Aorta (tissue), 5 donors: ENCODE data around the gene SNX33. TPM values are rescaled to one million over a fixed set of nuclear protein-coding genes. Genes with fewer than 3 reads are reported as not detected.
"Not testable (repeated sequence)": the region's sequence is repeated elsewhere in the genome, so short reads cannot be mapped to it uniquely, and the experiment has no call there.

ENCODE experiments used
- ATAC-seq: fragments of 200-7000 bp; cut with Tn5 transposase; one replicate; pipeline ENCODE4 v1.9.1; 2022; ENCODE audit warnings: moderate library complexity; ENCODE audit not compliant: low FRiP score
- DNase-seq, 2 donors: peaks; one replicate each; pipeline ENCODE4 v3.0.0-alpha.2; 2020
- H3K27ac ChIP-seq, 2 donors: one replicate each; pipeline ENCODE4 v1.5.1; 2013; ENCODE audit warnings: low read length in 2 of 2, mild to moderate bottlenecking in 2 of 2, moderate library complexity in 2 of 2, control low read depth in 1 of 2, inconsistent platforms in 1 of 2, low read depth in 1 of 2
- H3K27me3 ChIP-seq, 2 donors: one replicate each; pipeline ENCODE4 v1.6.1; 2013; ENCODE audit warnings: control low read depth in 1 of 2, low read length in 1 of 2, mild to moderate bottlenecking in 1 of 2, moderate library complexity in 1 of 2; ENCODE audit not compliant: insufficient read depth in 2 of 2, control insufficient read depth in 1 of 2
- H3K36me3 ChIP-seq, 2 donors: one replicate each; pipeline ENCODE4 v1.6.1; 2013; ENCODE audit warnings: control low read depth in 1 of 2, low read length in 1 of 2, mild to moderate bottlenecking in 1 of 2; ENCODE audit not compliant: insufficient read depth in 2 of 2, control insufficient read depth in 1 of 2
- H3K4me1 ChIP-seq, 2 donors: one replicate each; pipeline ENCODE4 v1.6.1; 2013; ENCODE audit warnings: low read length in 2 of 2, control low read depth in 1 of 2, mild to moderate bottlenecking in 1 of 2, moderate library complexity in 1 of 2; ENCODE audit not compliant: insufficient read depth in 2 of 2, control insufficient read depth in 1 of 2
- H3K4me3 ChIP-seq, 2 donors: one replicate each; pipeline ENCODE4 v1.5.1; 2013; ENCODE audit warnings: low read length in 2 of 2, control low read depth in 1 of 2, mild to moderate bottlenecking in 1 of 2
- H3K9me3 ChIP-seq: one replicate; pipeline ENCODE4 v1.6.1; 2013; ENCODE audit warnings: mild to moderate bottlenecking, low read length; ENCODE audit not compliant: control insufficient read depth
- WGBS, 2 donors: extraction: QIAGEN DNeasy Blood & Tissue Kit; methylation state at CpG; one replicate each; pipeline ENCODE4 v1.1.7; 2013; 5-methylcytosine and 5-hydroxymethylcytosine counted together
- intact Hi-C, 2 donors: fragments of 100-400 bp; cut with DNase I; formaldehyde crosslinking; loops; one replicate each; pipeline versions ENCODE4 v1.14.2 to v1.15.0; 2022
- polyA plus RNA-seq, 2 donors: library from polyadenylated mRNA; stranded (reverse); fragments of 200-250 nt; gene quantifications; one replicate each; pipeline ENCODE4 v1.2.3, GENCODE V29; 2013
- total RNA-seq, 2 donors: library from RNA; stranded (reverse); fragmentation: NEBNext Ultra II Directional; extraction: Animal tissue kit (Norgen Biotek cat#: 25700); gene quantifications; one replicate each; pipeline ENCODE4 v1.2.1, GENCODE V29; 2021
- donor health status: healthy with polysubstance abuse.
- donor health status: Bipolar disorder and iron deficiency.
- donor health status: DM: no; HTN: no; CAD: no.
- donor health status: DM: no; HTN: no; CAD: no.
- donor health status: DM: yes; HTN: yes; CAD: no.

Gene SNX33
- total and polyA plus RNA-seq, 4 donors, result 6.3 to 59.5 (median 28.8) TPM

DNA sequence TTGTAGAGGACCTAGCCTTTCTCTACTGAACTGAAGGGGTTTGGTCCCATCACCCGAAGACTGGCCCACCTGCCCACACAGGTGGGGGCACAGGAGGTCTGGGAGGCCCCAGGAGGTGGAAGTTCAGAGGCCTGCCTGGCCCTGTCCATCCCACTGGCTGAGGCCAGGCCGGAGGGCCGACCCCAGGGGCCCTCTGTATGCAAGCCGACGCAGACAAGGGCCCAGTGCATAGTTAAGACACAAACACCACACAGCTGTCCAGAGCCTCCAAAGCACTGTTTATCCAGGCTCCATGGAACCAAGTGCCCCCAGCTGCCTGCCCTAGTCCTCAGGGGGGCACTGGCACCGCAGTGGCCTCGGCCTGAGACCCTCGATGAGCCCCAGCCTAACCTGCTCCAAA is 26.7 kb downstream of the SNX33 start:
- no peak for DNase-seq
- intact Hi-C loops, result loop anchor here in 1 of 2 donors (5.0 kb wide), 1 partner anchor 37 kb away; no protein-coding TSS in a partner anchor
- Histone ChIP-seq H3K4me3 (no peak overlapping the region), H3K36me3 (peaks cover 0 to 5% of the 10 kb centered on the region in 2 donors), H3K9me3 (no peaks in the 10 kb centered on the region), H3K27me3 (no peaks in the 10 kb centered on the region), H3K27ac (peak overlapping the region; percentile 31 to 96), H3K4me1 (no peaks in the 10 kb centered on the region)
- no peak for ATAC-seq
- WGBS, 2 donors, result 53 to 58% methylated on average over 6 to 8 of the region's 8 CpGs

DNA sequence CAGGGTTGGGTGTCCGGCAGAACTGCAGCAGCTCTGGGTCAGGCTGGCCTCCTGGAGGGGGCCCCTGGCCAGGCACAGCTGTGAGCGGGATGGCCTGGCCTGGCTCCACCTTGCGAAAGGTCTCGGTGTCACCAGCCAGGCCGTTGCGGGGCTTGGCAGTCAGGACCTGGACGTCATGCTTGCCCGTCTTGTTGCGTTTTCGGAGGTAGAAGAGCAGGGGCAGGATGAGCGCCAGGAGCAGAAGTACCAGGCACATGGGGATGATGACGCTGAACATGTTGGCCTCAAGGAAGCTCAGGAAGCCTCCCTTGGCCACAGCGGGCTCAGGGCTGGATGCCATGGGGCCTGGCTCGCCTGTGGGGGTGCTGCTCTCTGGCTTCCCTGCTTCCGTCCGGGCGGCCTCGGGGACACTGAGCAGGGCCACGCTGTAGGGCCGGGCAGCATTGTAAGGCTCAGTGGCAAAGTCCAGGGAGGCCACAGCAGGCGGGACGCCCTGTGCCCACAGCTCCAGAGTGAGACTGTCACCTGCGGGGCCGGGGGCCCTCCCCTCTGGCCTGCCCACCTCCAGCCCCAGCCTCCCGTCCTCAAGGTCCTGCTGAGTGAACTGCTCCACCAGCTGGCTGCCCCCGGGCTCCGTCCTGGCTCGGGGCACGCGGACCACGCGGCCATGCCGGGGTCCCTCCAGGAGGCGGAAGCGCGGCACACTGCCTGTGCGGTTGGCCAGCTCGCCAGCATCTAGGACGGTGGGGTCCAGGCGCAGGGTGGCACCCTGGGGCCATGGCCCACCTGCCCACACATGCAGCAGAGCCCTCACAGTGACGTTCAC is 28.1 kb downstream of the SNX33 start:
- Histone ChIP-seq H3K4me1 (no peaks in the 10 kb centered on the region), H3K27me3 (no peaks in the 10 kb centered on the region), H3K4me3 (no peak overlapping the region), H3K36me3 (peaks cover 0 to 6% of the 10 kb centered on the region in 2 donors), H3K9me3 (no peaks in the 10 kb centered on the region), H3K27ac (peak overlapping the region in 1 of 2 donors; percentile 96)
- DNase-seq, result no peak
- ATAC-seq, result peak; percentile 1
- intact Hi-C loops, result no loop called here
- WGBS, 2 donors, result 44 to 45% methylated on average over 39 to 41 of the region's 41 CpGs

DNA sequence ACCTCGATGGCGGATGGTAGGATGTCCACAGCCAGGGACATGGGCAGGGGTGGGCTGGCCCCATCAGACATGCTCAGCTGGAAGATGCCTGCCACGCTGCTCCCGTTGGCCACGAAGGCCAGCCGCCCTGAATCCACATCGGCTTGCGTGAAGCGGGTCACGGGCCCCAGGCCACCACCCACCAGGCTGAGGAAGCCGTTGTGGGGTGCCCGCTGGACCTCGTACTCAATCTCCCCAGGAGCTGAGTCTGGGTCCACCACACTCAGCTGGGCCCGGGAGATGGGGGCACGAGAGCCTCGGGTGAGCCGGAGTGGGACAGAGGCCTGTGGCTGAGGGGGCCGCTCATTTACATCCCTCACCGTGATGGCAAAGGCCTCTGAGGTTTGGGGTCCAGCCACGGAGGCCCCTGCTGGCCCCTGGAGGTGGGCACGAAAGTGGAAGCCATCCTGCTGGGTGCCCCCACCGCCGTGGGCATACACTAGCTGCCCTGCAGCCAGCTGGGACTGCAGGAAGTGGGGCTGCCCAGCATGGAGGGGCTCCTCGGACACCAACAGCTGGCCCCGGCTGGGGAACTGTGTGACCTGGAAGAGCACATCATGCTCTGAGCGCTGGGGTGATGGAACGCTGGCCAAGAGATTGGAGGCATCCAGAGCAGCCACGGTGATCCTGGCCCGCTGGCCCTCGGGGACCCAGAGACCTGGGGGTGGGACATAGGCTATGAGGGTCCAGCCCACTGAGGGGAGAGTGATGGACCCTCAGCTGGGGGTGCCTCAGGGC is 29.2 kb downstream of the SNX33 start:
- Histone ChIP-seq H3K9me3 (no peaks in the 10 kb centered on the region), H3K4me1 (no peaks in the 10 kb centered on the region), H3K27me3 (no peaks in the 10 kb centered on the region), H3K4me3 (no peak overlapping the region), H3K27ac (peak overlapping the region in 1 of 2 donors; percentile 23), H3K36me3 (peaks cover 0 to 6% of the 10 kb centered on the region in 2 donors)
- ATAC-seq (no peak), DNase-seq (no peak)
- intact Hi-C loops, result no loop called here
- 78 to 79% methylated on average over 30 of the region's 30 CpGs for WGBS, 2 donors

DNA sequence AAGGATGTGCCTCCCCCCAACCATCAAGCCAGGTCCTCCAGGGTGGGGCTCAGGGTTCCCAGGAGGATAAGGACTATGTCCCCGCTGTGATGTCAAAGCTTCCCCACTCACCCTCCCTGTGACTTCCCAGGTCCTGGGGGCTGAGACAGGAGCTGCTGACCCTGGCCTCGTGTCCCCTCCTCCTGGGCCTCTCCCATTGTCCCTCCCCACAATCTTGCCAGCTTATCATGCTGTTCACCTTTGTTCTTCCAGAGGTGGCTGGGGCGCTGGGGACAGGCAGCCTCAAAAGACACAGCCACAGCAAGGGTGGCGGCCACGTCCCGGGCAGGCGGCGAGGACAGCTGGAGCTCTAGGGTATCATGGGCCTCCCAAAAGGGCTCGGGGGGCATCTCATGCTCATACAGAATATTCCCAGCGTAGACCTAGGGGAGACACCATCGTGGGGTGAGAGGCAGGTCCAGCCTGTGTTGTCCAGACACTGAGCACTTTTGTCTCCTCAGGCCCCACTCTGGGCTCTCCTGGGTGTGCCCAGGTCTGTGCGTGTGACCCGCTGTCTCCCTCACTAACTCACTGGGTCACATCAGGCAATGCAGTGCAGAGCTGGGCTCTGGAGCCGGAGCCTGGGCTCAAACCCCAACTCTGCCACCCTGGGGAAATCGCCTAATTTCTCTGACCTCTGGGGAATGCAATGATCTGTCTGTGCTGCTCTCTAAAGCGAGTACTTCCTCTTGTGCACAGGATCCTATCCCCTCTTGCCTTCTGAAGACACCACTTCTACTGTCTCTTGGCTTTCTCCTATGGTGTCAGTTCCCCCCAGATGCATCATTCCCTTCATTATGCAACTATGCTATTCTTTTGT is 30.0 kb downstream of the SNX33 start:
- H3K9me3 ChIP-seq, result no peaks in the 10 kb centered on the region
- intact Hi-C loops, result no loop called here
- DNase-seq (no peak), ATAC-seq (no peak)
- no peaks in the 10 kb centered on the region for H3K4me1 ChIP-seq
- no peak overlapping the region for H3K4me3 ChIP-seq
- H3K36me3 ChIP-seq, result peaks cover 0 to 10% of the 10 kb centered on the region in 2 donors
- H3K27ac ChIP-seq, result peak overlapping the region in 1 of 2 donors; percentile 23
- H3K27me3 ChIP-seq, result no peaks in the 10 kb centered on the region
- WGBS, 2 donors, result 81 to 82% methylated on average over 16 of the region's 16 CpGs

DNA sequence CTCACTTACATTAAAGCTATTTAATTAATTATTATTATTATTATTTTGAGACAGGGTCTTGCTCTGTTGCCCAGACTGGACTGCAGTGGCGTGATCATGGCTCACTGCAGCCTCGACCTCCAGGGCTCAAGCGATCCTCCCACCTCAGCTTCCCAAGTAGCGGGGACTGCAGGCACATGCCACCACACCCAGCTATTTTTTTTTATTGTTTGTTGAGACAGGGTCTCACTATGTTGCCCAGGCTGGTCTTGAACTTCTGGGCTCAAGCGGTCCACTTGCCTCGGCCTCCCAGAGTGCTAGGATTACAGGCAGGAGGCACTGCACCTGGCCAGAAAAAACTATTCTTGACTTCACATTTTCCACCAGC is 30.6 kb downstream of the SNX33 start:
- H3K4me1 ChIP-seq, H3K9me3 ChIP-seq, H3K4me3 ChIP-seq, DNase-seq, H3K27me3 ChIP-seq, H3K36me3 ChIP-seq, intact Hi-C loops, H3K27ac ChIP-seq, ATAC-seq: not testable (repeated sequence)
- WGBS, 2 donors, result 89% methylated on average over 6 of the region's 6 CpGs

DNA sequence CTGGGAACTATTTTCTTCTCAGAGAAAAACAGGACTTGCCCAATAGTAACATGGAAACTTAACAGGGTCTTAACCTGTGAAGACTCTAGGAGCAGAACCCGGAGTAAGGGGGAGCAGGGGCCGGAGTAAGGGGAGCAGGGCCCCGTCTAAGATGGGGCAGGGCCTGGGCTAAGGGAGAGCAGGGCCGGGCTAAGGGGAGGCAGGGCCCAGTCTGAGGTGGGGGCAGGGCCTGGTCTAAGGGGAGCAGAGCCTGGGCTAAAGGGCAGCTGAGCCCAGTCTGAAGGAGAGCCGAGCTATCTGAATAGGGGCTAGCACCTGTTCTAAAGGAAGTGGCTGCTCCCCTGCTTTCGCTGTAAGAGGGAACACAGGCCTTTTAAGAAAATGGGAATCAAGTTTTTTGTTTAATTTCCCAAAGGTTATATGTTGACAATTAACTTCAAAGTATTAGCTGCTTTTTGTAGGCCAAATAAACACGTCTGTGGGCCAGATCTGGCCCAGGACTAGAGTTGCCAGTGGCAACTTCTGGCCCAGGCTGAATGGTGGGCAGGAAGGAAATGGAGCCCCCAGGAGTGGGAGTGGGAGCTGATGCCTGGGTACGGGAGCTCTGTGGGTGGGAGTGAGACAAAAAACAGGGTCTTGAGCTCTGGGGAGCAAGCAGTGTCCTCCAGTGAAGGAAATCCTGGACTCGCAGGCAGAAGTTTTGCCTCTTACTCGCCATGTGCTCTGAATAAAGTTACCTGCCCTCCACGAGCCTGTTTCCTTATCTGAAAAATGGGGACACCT is 32.5 kb downstream of the SNX33 start:
- intact Hi-C loops, result loop anchor here (5.0 kb wide), 3 partner anchors 43 to 122 kb away; no protein-coding TSS in a partner anchor

DNA sequence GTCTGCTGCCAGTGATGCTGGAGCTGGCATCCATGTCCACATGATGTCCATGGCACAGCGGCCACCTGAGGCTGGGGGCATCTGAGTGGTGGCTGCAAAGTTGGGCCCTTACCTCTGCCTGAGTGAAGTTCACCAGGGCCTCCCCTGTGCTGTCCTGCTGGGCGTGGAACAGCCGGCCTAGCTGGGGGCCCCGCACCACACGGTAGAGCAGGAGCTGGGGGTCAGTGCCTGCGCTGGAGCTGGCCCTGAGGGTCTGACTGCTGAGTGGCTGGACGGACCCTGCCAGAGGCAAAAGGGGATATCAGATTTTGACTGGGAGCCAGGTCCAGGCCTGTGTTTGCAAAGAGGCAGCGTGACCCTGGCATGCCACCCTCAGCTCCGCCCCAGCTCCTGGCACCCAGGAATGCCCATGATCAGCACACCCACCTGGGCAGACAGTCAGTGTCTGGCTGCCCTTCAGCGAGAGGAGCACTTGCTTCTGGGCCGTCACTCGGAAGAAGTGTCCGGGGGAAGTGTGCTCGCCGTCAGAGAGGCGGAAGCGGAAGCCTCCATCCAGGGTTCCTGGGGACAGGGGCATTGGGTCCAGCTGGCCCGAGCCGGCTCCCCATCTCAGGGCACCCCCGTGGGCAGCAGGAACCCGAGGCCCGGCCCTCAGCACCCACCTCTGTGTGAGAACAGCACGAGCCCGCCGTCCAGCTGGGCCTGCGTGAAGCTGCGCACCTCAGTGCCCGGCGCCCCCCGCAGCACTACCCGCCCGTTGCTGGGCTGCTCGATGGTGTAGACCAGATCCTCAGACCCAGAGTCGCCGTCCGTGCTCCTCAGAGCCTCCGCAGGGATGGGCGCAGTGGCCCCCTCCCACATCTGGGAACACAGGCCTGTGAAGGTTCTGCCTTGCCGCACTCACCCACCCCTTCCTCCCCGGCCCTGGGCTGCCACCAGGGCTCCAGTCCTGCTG is 34.7 kb downstream of the SNX33 start:
- Histone ChIP-seq H3K4me3 (no peak overlapping the region), H3K9me3 (no peaks in the 10 kb centered on the region), H3K4me1 (no peaks in the 10 kb centered on the region), H3K27me3 (no peaks in the 10 kb centered on the region), H3K36me3 (peaks cover 0 to 7% of the 10 kb centered on the region in 2 donors), H3K27ac (no peak overlapping the region)
- intact Hi-C loops, result loop anchor here (5.0 kb wide), 3 partner anchors 45 to 120 kb away; no protein-coding TSS in a partner anchor
- DNase-seq, result no peak
- WGBS, 2 donors, result 81 to 82% methylated on average over 38 to 40 of the region's 40 CpGs
- no peak for ATAC-seq

More for the DNA sequence above, 32.5 kb downstream of the SNX33 start:
- 67% methylated on average over 11 of the region's 11 CpGs for WGBS, 2 donors
- Histone ChIP-seq H3K9me3 (no peaks in the 10 kb centered on the region), H3K4me1 (no peaks in the 10 kb centered on the region), H3K4me3 (no peak overlapping the region), H3K27me3 (no peaks in the 10 kb centered on the region), H3K36me3 (peaks cover 0 to 11% of the 10 kb centered on the region in 2 donors), H3K27ac (peak overlapping the region in 1 of 2 donors; percentile 13)
- ATAC-seq, result no peak
- DNase-seq, result no peak
